Tibial artery (tissue), 4 donors: ENCODE results near the gene VSTM2B.

ENCODE experiments used
- DNase-seq, 2 donors: peaks; one replicate each; pipeline ENCODE4 v3.0.0-alpha.2; 2019
- H3K27ac ChIP-seq, 2 donors: fragments of 200-600 bp; sonication (generic) in 1 of 2; 1 replicate in 1 of 2; 2 replicates in 1 of 2; pipeline ENCODE4 v1.5.1; 2018 to 2019; ENCODE audit warnings: mild to moderate bottlenecking in 1 of 2
- H3K27me3 ChIP-seq, 2 donors: fragments of 200-600 bp; sonication (generic) in 1 of 2; one replicate each; pipeline versions ENCODE4 v1.5.1 to v1.6.0; 2016 to 2019
- H3K36me3 ChIP-seq, 3 donors: fragments of 200-600 bp; sonication (generic) in 2 of 3; one replicate each; pipeline ENCODE4 v1.5.1; 2016 to 2019; ENCODE audit warnings: mild to moderate bottlenecking in 2 of 3
- H3K4me1 ChIP-seq, 4 donors: fragments of 200-600 bp; sonication (generic) in 2 of 4; 1 replicate in 3 of 4; 2 replicates in 1 of 4; pipeline ENCODE4 v1.5.1; 2016 to 2019
- H3K4me3 ChIP-seq, 2 donors: fragments of 200-600 bp; sonication (generic) in 1 of 2; 1 replicate in 1 of 2; 2 replicates in 1 of 2; pipeline ENCODE4 v1.5.1; 2018 to 2019; ENCODE audit warnings: mild to moderate bottlenecking in 2 of 2
- H3K9me3 ChIP-seq, 3 donors: fragments of 200-600 bp; sonication (generic) in 1 of 3; one replicate each; pipeline ENCODE4 v1.5.1; 2016 to 2019
- CTCF ChIP-seq, 2 experiments: fragments of 200-600 bp in 1 of 2; fragments of 450-650 bp in 1 of 2; IDR thresholded peaks; one replicate each; pipeline ENCODE4 v1.5.1; 2017 to 2019; ENCODE audit warnings: antibody characterized with exemption in 2 of 2, mild to moderate bottlenecking in 1 of 2, moderate library complexity in 1 of 2
- intact Hi-C: fragments of 100-400 bp; cut with DNase I; formaldehyde crosslinking; loops from one replicate; pipeline ENCODE4 v1.15.0; 2023; ENCODE audit warnings: low total_unique reads

VSTM2B gene

GRCh38 chr19:29526730-29527499, 1.1 kb downstream of the VSTM2B start:
- H3K27ac ChIP-seq, result no peak overlapping the region
- peaks cover 0 to 95% of the 10 kb centered on the region in 2 donors for H3K27me3 ChIP-seq
- no peaks in the 10 kb centered on the region for H3K9me3 ChIP-seq
- intact Hi-C loops, result no loop called here
- H3K36me3 ChIP-seq, result no peaks in the 10 kb centered on the region
- no peak for TF ChIP-seq CTCF (IDR thresholded peaks at IDR 0.05)
- H3K4me1 ChIP-seq, result peaks cover 0 to 54% (median 41%) of the 10 kb centered on the region in 4 donors
- DNase-seq, result no peak
- H3K4me3 ChIP-seq, result no peak overlapping the region

GRCh38 chr19:29527500-29528328, 1.9 kb downstream of the VSTM2B start:
- Histone ChIP-seq H3K4me1 (peaks cover 0 to 54% (median 41%) of the 10 kb centered on the region in 4 donors), H3K27ac (no peak overlapping the region), H3K4me3 (peak overlapping the region in 1 of 2 donors; percentile 5), H3K27me3 (peaks cover 0 to 98% of the 10 kb centered on the region in 2 donors), H3K9me3 (no peaks in the 10 kb centered on the region), H3K36me3 (no peaks in the 10 kb centered on the region)
- intact Hi-C loops, result no loop called here
- no peak for DNase-seq
- TF ChIP-seq CTCF (IDR thresholded peaks at IDR 0.05), result no peak

GRCh38 chr19:29528350-29528945, 2.7 kb downstream of the VSTM2B start:
- Histone ChIP-seq H3K9me3 (no peaks in the 10 kb centered on the region), H3K27ac (no peak overlapping the region), H3K36me3 (no peaks in the 10 kb centered on the region), H3K4me1 (peaks cover 0 to 54% (median 41%) of the 10 kb centered on the region in 4 donors), H3K27me3 (peaks cover 0 to 97% of the 10 kb centered on the region in 2 donors), H3K4me3 (peak overlapping the region in 1 of 2 donors; percentile 5)
- peak; percentile 35 to 46 for TF ChIP-seq CTCF (IDR thresholded peaks at IDR 0.05)
- peak in 1 of 2 donors; percentile 38 for DNase-seq
- intact Hi-C loops, result no loop called here

GRCh38 chr19:29528946-29529645, 3.3 kb downstream of the VSTM2B start:
- TF ChIP-seq CTCF (IDR thresholded peaks at IDR 0.05), result no peak
- Histone ChIP-seq H3K27me3 (peaks cover 0 to 93% of the 10 kb centered on the region in 2 donors), H3K27ac (no peak overlapping the region), H3K4me1 (peaks cover 0 to 54% (median 41%) of the 10 kb centered on the region in 4 donors), H3K36me3 (no peaks in the 10 kb centered on the region), H3K4me3 (no peak overlapping the region), H3K9me3 (no peaks in the 10 kb centered on the region)
- no peak for DNase-seq
- intact Hi-C loops, result no loop called here
